ENCODE results near the gene KIF4A.
"Not testable (repeated sequence)": the region's sequence is repeated elsewhere in the genome, so short reads cannot be mapped to it uniquely, and the experiment has no call there.

The KIF4A gene

GRCh38 chrX:70301716-70302115, 11.8 kb downstream of the KIF4A start:
- no peak for TF ChIP-seq CTCF (IDR thresholded peaks at IDR 0.05)
- no peak for DNase-seq
- H3K36me3 Mint-ChIP-seq (ENCODE audit: low read depth), result peaks cover 39% of the 10 kb centered on the region
- no peaks in the 10 kb centered on the region for H3K4me1 Mint-ChIP-seq
- H3K9me3 Mint-ChIP-seq, result peaks cover 33% of the 10 kb centered on the region
- H3K4me3 Mint-ChIP-seq, result no peak overlapping the region
- H3K27me3 Mint-ChIP-seq (ENCODE audit: low read depth, poor library complexity), result no peaks in the 10 kb centered on the region
- no peak overlapping the region for H3K27ac Mint-ChIP-seq

DNA sequence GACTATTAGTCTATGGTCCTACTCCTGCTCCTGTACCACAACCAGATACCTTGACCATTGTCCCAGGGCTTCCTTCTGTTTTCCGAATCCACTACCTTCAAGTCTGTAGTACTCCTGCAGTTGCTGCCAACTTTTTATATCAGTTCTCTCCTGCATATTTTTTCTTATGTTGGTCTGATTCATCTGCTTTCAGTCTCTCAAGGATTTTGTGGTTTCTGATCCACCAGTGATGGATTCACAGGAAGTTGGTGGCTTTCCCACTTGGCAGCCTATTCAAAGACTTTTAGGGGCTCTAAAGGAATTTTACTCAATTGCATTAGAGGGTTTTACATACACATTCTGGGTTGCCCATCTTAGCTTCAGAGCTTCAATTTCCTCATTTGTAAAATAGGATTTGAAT, 23.6 kb downstream of the KIF4A start:
- Mint-ChIP-seq H3K4me1 (no peaks in the 10 kb centered on the region), H3K4me3 (no peak overlapping the region), H3K36me3 (ENCODE audit: low read depth) (peaks cover 45% of the 10 kb centered on the region), H3K27ac (no peak overlapping the region), H3K9me3 (peaks cover 37% of the 10 kb centered on the region), H3K27me3 (ENCODE audit: low read depth, poor library complexity) (peaks cover 4% of the 10 kb centered on the region)
- TF ChIP-seq CTCF (IDR thresholded peaks at IDR 0.05), result no peak
- no peak for DNase-seq

GRCh38 chrX:70322784-70323183, 32.9 kb downstream of the KIF4A start:
- Mint-ChIP-seq H3K27me3 (ENCODE audit: low read depth, poor library complexity) (peaks cover 2% of the 10 kb centered on the region), H3K4me3 (no peak overlapping the region), H3K9me3 (peaks cover 21% of the 10 kb centered on the region), H3K27ac (no peak overlapping the region), H3K4me1 (no peaks in the 10 kb centered on the region), H3K36me3 (ENCODE audit: low read depth) (peaks cover 19% of the 10 kb centered on the region)
- TF ChIP-seq CTCF (IDR thresholded peaks at IDR 0.05), result no peak
- no peak for DNase-seq

- DNase-seq; H3K4me3 Mint-ChIP-seq; H3K27me3 Mint-ChIP-seq (ENCODE audit: low read depth, poor library complexity); H3K27ac Mint-ChIP-seq; H3K4me1 Mint-ChIP-seq: not testable (repeated sequence)
- H3K9me3 Mint-ChIP-seq, result peaks cover 21% of the 10 kb centered on the region
- peaks cover 13% of the 10 kb centered on the region for H3K36me3 Mint-ChIP-seq (ENCODE audit: low read depth)
These were observed 33.7 kb downstream of the KIF4A start for GRCh38 chrX:70323628-70324027.

DNA sequence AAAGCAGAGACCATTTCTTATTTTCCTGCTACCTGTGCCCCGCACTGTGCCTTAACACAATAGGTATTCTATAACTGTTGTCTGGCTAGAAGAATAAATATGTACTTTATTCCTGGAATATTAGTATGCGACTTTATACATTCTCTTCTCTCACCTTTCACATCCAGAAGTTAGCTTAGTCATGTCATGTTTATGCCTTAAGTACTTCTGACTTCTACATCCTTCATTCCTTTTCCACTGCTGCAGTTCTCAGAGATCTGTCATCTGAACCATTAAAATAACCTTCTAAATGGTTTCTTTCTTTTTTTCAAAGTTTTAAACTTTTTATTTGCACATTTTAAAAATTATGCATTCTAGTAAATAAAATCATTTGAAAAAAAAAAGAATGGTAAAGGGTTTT, 34.4 kb downstream of the KIF4A start:
- TF ChIP-seq CTCF (IDR thresholded peaks at IDR 0.05), result no peak
- no peak overlapping the region for H3K4me3 Mint-ChIP-seq
- no peak for DNase-seq
- H3K4me1 Mint-ChIP-seq, result no peaks in the 10 kb centered on the region
- H3K36me3 Mint-ChIP-seq (ENCODE audit: low read depth), result peaks cover 13% of the 10 kb centered on the region
- H3K27me3 Mint-ChIP-seq (ENCODE audit: low read depth, poor library complexity), result peaks cover 2% of the 10 kb centered on the region
- H3K9me3 Mint-ChIP-seq, result peaks cover 21% of the 10 kb centered on the region
- no peak overlapping the region for H3K27ac Mint-ChIP-seq

GRCh38 chrX:70331161-70331560, 41.3 kb downstream of the KIF4A start:
- Mint-ChIP-seq H3K27me3 (ENCODE audit: low read depth, poor library complexity) (no peaks in the 10 kb centered on the region), H3K9me3 (peaks cover 7% of the 10 kb centered on the region), H3K27ac (no peak overlapping the region), H3K4me3 (no peak overlapping the region), H3K36me3 (ENCODE audit: low read depth) (peaks cover 25% of the 10 kb centered on the region), H3K4me1 (no peaks in the 10 kb centered on the region)
- TF ChIP-seq CTCF (IDR thresholded peaks at IDR 0.05), result no peak
- no peak for DNase-seq

All from nephron progenitor cell (in vitro differentiated cells).